Ovary (tissue), 9 donors: ENCODE data around the gene EHD3. TPM values are rescaled to one million over a fixed set of nuclear protein-coding genes. Genes with fewer than 3 reads are reported as not detected.

Experiments used
- DNase-seq, 5 donors: peaks; one replicate each; pipeline ENCODE4 v3.0.0-alpha.2; 2019 to 2020
- H3K27ac ChIP-seq, 2 donors: fragments of 200-600 bp; one replicate each; pipeline versions ENCODE4 v1.5.1 to v1.8.0; 2019 to 2022
- H3K27me3 ChIP-seq: fragments of 200-600 bp; one replicate; pipeline ENCODE4 v1.8.0; 2022
- H3K36me3 ChIP-seq: fragments of 200-600 bp; sonication (generic); one replicate; pipeline ENCODE4 v1.5.1; 2019
- H3K4me1 ChIP-seq: one replicate; pipeline ENCODE4 v1.8.1; 2013; ENCODE audit warnings: mild to moderate bottlenecking, moderate library complexity; ENCODE audit not compliant: insufficient read depth
- H3K4me3 ChIP-seq: fragments of 200-600 bp; sonication (generic); one replicate; pipeline ENCODE4 v1.5.1; 2017
- H3K9me3 ChIP-seq, 2 donors: fragments of 200-600 bp in 1 of 2; sonication (generic) in 1 of 2; one replicate each; pipeline versions ENCODE4 v1.5.1 to v1.8.1; 2013 to 2019; ENCODE audit warnings: mild to moderate bottlenecking in 1 of 2, moderate library complexity in 1 of 2
- CTCF ChIP-seq, 3 donors: fragments of 450-650 bp in 2 of 3; fragments of 200-600 bp in 1 of 3; IDR thresholded peaks; one replicate each; pipeline versions ENCODE4 v1.5.1 to v1.8.0; 2016 to 2022; ENCODE audit warnings: antibody characterized with exemption in 3 of 3, mild to moderate bottlenecking in 1 of 3
- EP300 ChIP-seq: sonication (generic); formaldehyde crosslinking; IDR thresholded peaks from one replicate; pipeline ENCODE4 v1.6.1; 2017; ENCODE audit warnings: antibody characterized with exemption
- POLR2A ChIP-seq: fragments of 450-650 bp; IDR thresholded peaks from one replicate; pipeline ENCODE4 v1.6.1; 2017; ENCODE audit warnings: antibody characterized with exemption, mild to moderate bottlenecking, moderate library complexity
- WGBS, 3 donors: extraction: QIAGEN DNeasy Blood & Tissue Kit in 1 of 3; methylation state at CpG; one replicate each; pipeline versions ENCODE4 v1.1.5 to v1.1.7; 2013 to 2017; 5-methylcytosine and 5-hydroxymethylcytosine counted together
- intact Hi-C, 4 donors: fragments of 100-400 bp; cut with DNase I; formaldehyde crosslinking; loops; one replicate each; pipeline versions ENCODE4 v1.11.0 to v1.15.1; 2022 to 2023
- polyA plus RNA-seq, 2 donors: library from polyadenylated mRNA; stranded (reverse); fragments of 200-250 nt in 1 of 2; fragments of 350-450 nt in 1 of 2; fragmentation: Illumina TruSeq in 1 of 2; extraction: RNeasy Lipid Tissue Mini Kit (QIAGEN cat#74804) in 1 of 2; gene quantifications; one replicate each; pipeline ENCODE4 v1.2.3, GENCODE V29; 2013 to 2014
- total RNA-seq, 7 donors: library from RNA; depleted of rRNA in 2 of 7; stranded (reverse); fragments of >200 nt in 2 of 7; fragmentation: NEBNext Ultra II Directional in 3 of 7; extraction: Animal tissue kit (Norgen Biotek cat#: 25700) in 3 of 7; gene quantifications; one replicate each; pipeline versions ENCODE4 v1.1.0 to v1.2.4, GENCODE V29; 2016 to 2023
- donor health status: DM: no; HTN: no; CAD: no; lungs with moderate emphysema.
- donor health status: DM: no; HTN: no; CAD: no.
- donor health status: Bipolar disorder and iron deficiency.
- donor health status: DM: yes; HTN: yes; CAD: no.
- donor health status: DM: no; HTN: no; CAD: no.
- donor health status: DM: yes; HTN: yes; CAD: no.

Gene EHD3
- total and polyA plus RNA-seq, 9 donors, result 2.8 to 10.6 (median 3.5) TPM

- DNase-seq, result no peak
- WGBS, 3 donors, result 94 to 95% (median 95%) methylated on average over 11 to 15 of the region's 15 CpGs
- Histone ChIP-seq H3K27ac (no peak overlapping the region), H3K4me3 (no peak overlapping the region), H3K27me3 (no peaks in the 10 kb centered on the region), H3K9me3 (no peaks in the 10 kb centered on the region), H3K36me3 (no peaks in the 10 kb centered on the region), H3K4me1 (no peaks in the 10 kb centered on the region)
- intact Hi-C loops, result no loop called here
- no peak for TF ChIP-seq CTCF (IDR thresholded peaks at IDR 0.05)
- no peak for TF ChIP-seq POLR2A
- no peak for TF ChIP-seq EP300
Observed at GRCh38 chr2:31249009-31249690, 15.2 kb downstream of the EHD3 start.

DNA sequence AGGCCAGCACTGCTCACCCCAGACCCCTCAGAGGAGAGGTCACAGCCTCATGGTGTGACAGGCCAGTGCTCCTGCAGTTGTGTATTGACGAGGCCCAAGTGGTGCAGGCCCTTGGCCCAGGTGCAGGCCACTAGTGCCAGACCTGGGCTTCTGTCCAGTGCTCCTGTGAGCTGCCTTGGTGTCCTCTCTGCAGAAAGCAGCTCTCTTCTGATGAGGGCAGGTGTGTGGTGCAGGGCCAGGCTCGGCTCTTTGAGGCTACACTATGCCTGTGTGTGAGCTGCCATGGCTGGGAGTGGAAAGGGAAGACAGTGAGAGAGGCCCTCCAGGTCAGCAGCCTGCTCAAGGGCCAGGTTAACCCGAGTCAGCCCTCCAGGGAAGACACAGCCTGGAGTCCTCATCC lies 17.1 kb downstream of the EHD3 start:
- DNase-seq, result no peak
- H3K4me3 ChIP-seq, result no peak overlapping the region
- intact Hi-C loops, result no loop called here
- no peak overlapping the region for H3K27ac ChIP-seq
- H3K4me1 ChIP-seq, result no peaks in the 10 kb centered on the region
- H3K27me3 ChIP-seq, result no peaks in the 10 kb centered on the region
- no peaks in the 10 kb centered on the region for H3K9me3 ChIP-seq
- no peak for TF ChIP-seq POLR2A
- no peak for TF ChIP-seq CTCF (IDR thresholded peaks at IDR 0.05)
- TF ChIP-seq EP300, result no peak
- H3K36me3 ChIP-seq, result no peaks in the 10 kb centered on the region
- 69 to 82% (median 82%) methylated on average over 3 of the region's 3 CpGs for WGBS, 3 donors

GRCh38 chr2:31251851-31252250 lies 17.9 kb downstream of the EHD3 start:
- Histone ChIP-seq H3K4me1 (no peaks in the 10 kb centered on the region), H3K9me3 (no peaks in the 10 kb centered on the region), H3K27ac (no peak overlapping the region), H3K4me3 (no peak overlapping the region), H3K27me3 (no peaks in the 10 kb centered on the region), H3K36me3 (no peaks in the 10 kb centered on the region)
- intact Hi-C loops, result no loop called here
- 92 to 94% (median 92%) methylated on average over 6 of the region's 6 CpGs for WGBS, 3 donors
- no peak for DNase-seq
- TF ChIP-seq EP300, result no peak
- no peak for TF ChIP-seq POLR2A
- no peak for TF ChIP-seq CTCF (IDR thresholded peaks at IDR 0.05)

- no peak for TF ChIP-seq EP300
- no peak for TF ChIP-seq POLR2A
- TF ChIP-seq CTCF (IDR thresholded peaks at IDR 0.05), result no peak
- intact Hi-C loops, result no loop called here
- Histone ChIP-seq H3K27me3 (no peaks in the 10 kb centered on the region), H3K36me3 (no peaks in the 10 kb centered on the region), H3K27ac (no peak overlapping the region), H3K9me3 (no peaks in the 10 kb centered on the region), H3K4me1 (no peaks in the 10 kb centered on the region), H3K4me3 (no peak overlapping the region)
- WGBS, 3 donors, result 74 to 83% (median 77%) methylated on average over 13 of the region's 13 CpGs
- DNase-seq, result no peak
Observed at GRCh38 chr2:31253356-31254131, 19.6 kb downstream of the EHD3 start.
